ENCODE data around the gene CARM1. TPM values are rescaled to one million over a fixed set of nuclear protein-coding genes. Genes with fewer than 3 reads are reported as not detected.
A peak's percentile ranks its signal among the peaks of the same experiment; 100 is the strongest.
"Not testable (repeated sequence)": the region's sequence is repeated elsewhere in the genome, so short reads cannot be mapped to it uniquely, and the experiment has no call there.

The CARM1 gene
- total RNA-seq, 1 donor from 2014 or later, result 88.0 TPM

GRCh38 chr19:10871711-10872545, 575 bp downstream of the CARM1 start:
- Mint-ChIP-seq H3K9me3 (no peaks in the 10 kb centered on the region), H3K36me3 (ENCODE audit: low read depth) (peaks cover 10% of the 10 kb centered on the region), H3K4me1 (ENCODE audit: low read depth) (peaks cover 46% of the 10 kb centered on the region), H3K27ac (peak overlapping the region; percentile 91), H3K4me3 (peak overlapping the region; percentile 88), H3K27me3 (ENCODE audit: insufficient read depth) (no peaks in the 10 kb centered on the region)
- intact Hi-C loops (cut with micrococcal nuclease), result loop anchor here (1.0 to 2.0 kb wide), 8 partner anchors 37 to 411 kb away; partner anchors contain the start of genes ILF3, KRI1, LDLR and SMARCA4
- DNase-seq (ENCODE audit: low spot score), result no peak

- H3K9me3 Mint-ChIP-seq, result no peaks in the 10 kb centered on the region
- H3K36me3 Mint-ChIP-seq (ENCODE audit: low read depth), result peaks cover 10% of the 10 kb centered on the region
- no peak for DNase-seq (ENCODE audit: low spot score)
- H3K27me3 Mint-ChIP-seq (ENCODE audit: insufficient read depth), result no peaks in the 10 kb centered on the region
- H3K4me1 Mint-ChIP-seq (ENCODE audit: low read depth), result peaks cover 48% of the 10 kb centered on the region
- peak overlapping the region; percentile 91 for H3K27ac Mint-ChIP-seq
- peak overlapping the region; percentile 88 for H3K4me3 Mint-ChIP-seq
- intact Hi-C loops (cut with micrococcal nuclease), result no loop called here
Observed at GRCh38 chr19:10872546-10873107, 1.3 kb downstream of the CARM1 start.

GRCh38 chr19:10874024-10874423, 2.7 kb downstream of the CARM1 start:
- H3K4me3 Mint-ChIP-seq, result peak overlapping the region; percentile 63
- DNase-seq (ENCODE audit: low spot score), result no peak
- H3K27me3 Mint-ChIP-seq (ENCODE audit: insufficient read depth), result no peaks in the 10 kb centered on the region
- H3K4me1 Mint-ChIP-seq (ENCODE audit: low read depth), result peaks cover 52% of the 10 kb centered on the region
- no peaks in the 10 kb centered on the region for H3K9me3 Mint-ChIP-seq
- intact Hi-C loops (cut with micrococcal nuclease), result no loop called here
- no peak overlapping the region for H3K27ac Mint-ChIP-seq
- H3K36me3 Mint-ChIP-seq (ENCODE audit: low read depth), result peaks cover 7% of the 10 kb centered on the region

- no peaks in the 10 kb centered on the region for H3K9me3 Mint-ChIP-seq
- H3K4me1 Mint-ChIP-seq (ENCODE audit: low read depth), result peaks cover 49% of the 10 kb centered on the region
- intact Hi-C loops (cut with micrococcal nuclease), result no loop called here
- peak overlapping the region; percentile 21 for H3K27ac Mint-ChIP-seq
- no peak for DNase-seq (ENCODE audit: low spot score)
- peaks cover 13% of the 10 kb centered on the region for H3K36me3 Mint-ChIP-seq (ENCODE audit: low read depth)
- H3K27me3 Mint-ChIP-seq (ENCODE audit: insufficient read depth), result no peaks in the 10 kb centered on the region
- no peak overlapping the region for H3K4me3 Mint-ChIP-seq
Observed at GRCh38 chr19:10876459-10877240, 5.3 kb downstream of the CARM1 start.

- H3K4me3 Mint-ChIP-seq; H3K9me3 Mint-ChIP-seq; H3K27me3 Mint-ChIP-seq (ENCODE audit: insufficient read depth); DNase-seq (ENCODE audit: low spot score): not testable (repeated sequence)
- Mint-ChIP-seq H3K36me3 (ENCODE audit: low read depth) (peaks cover 12% of the 10 kb centered on the region), H3K4me1 (ENCODE audit: low read depth) (peaks cover 46% of the 10 kb centered on the region), H3K27ac (peak overlapping the region; percentile 97)
- intact Hi-C loops (cut with micrococcal nuclease), result loop anchor here (2.0 kb wide), 1 partner anchor 51 kb away; the partner anchor contains the start of genes TIMM29 and YIPF2
Observed at GRCh38 chr19:10877608-10878007, 6.3 kb downstream of the CARM1 start.

GRCh38 chr19:10878253-10878652, 6.9 kb downstream of the CARM1 start:
- no peaks in the 10 kb centered on the region for H3K27me3 Mint-ChIP-seq (ENCODE audit: insufficient read depth)
- peaks cover 41% of the 10 kb centered on the region for H3K4me1 Mint-ChIP-seq (ENCODE audit: low read depth)
- intact Hi-C loops (cut with micrococcal nuclease), result loop anchor here (2.0 kb wide), 1 partner anchor 51 kb away; the partner anchor contains the start of genes TIMM29 and YIPF2
- H3K27ac Mint-ChIP-seq, result peak overlapping the region; percentile 97
- no peaks in the 10 kb centered on the region for H3K9me3 Mint-ChIP-seq
- no peak for DNase-seq (ENCODE audit: low spot score)
- H3K36me3 Mint-ChIP-seq (ENCODE audit: low read depth), result peaks cover 9% of the 10 kb centered on the region
- no peak overlapping the region for H3K4me3 Mint-ChIP-seq

- Mint-ChIP-seq H3K9me3 (no peaks in the 10 kb centered on the region), H3K27me3 (ENCODE audit: insufficient read depth) (no peaks in the 10 kb centered on the region), H3K27ac (no peak overlapping the region), H3K4me1 (ENCODE audit: low read depth) (peaks cover 24% of the 10 kb centered on the region), H3K36me3 (ENCODE audit: low read depth) (peaks cover 6% of the 10 kb centered on the region), H3K4me3 (no peak overlapping the region)
- intact Hi-C loops (cut with micrococcal nuclease), result no loop called here
- DNase-seq (ENCODE audit: low spot score), result no peak
Observed at GRCh38 chr19:10881403-10882107, 10.2 kb downstream of the CARM1 start.

GRCh38 chr19:10882108-10882457, 10.7 kb downstream of the CARM1 start:
- Mint-ChIP-seq H3K4me3 (no peak overlapping the region), H3K27ac (no peak overlapping the region), H3K27me3 (ENCODE audit: insufficient read depth) (no peaks in the 10 kb centered on the region), H3K9me3 (no peaks in the 10 kb centered on the region), H3K4me1 (ENCODE audit: low read depth) (peaks cover 19% of the 10 kb centered on the region), H3K36me3 (ENCODE audit: low read depth) (peaks cover 6% of the 10 kb centered on the region)
- no peak for DNase-seq (ENCODE audit: low spot score)
- intact Hi-C loops (cut with micrococcal nuclease), result no loop called here

GRCh38 chr19:10884274-10884673, 12.9 kb downstream of the CARM1 start:
- Mint-ChIP-seq H3K4me3 (no peak overlapping the region), H3K9me3 (no peaks in the 10 kb centered on the region), H3K27me3 (ENCODE audit: insufficient read depth) (no peaks in the 10 kb centered on the region), H3K27ac (no peak overlapping the region), H3K4me1 (ENCODE audit: low read depth) (peaks cover 3% of the 10 kb centered on the region), H3K36me3 (ENCODE audit: low read depth) (peaks cover 3% of the 10 kb centered on the region)
- intact Hi-C loops (cut with micrococcal nuclease), result no loop called here
- no peak for DNase-seq (ENCODE audit: low spot score)

- peaks cover 2% of the 10 kb centered on the region for H3K36me3 Mint-ChIP-seq (ENCODE audit: low read depth)
- intact Hi-C loops (cut with micrococcal nuclease), result no loop called here
- no peaks in the 10 kb centered on the region for H3K4me1 Mint-ChIP-seq (ENCODE audit: low read depth)
- no peak for DNase-seq (ENCODE audit: low spot score)
- H3K9me3 Mint-ChIP-seq, result no peaks in the 10 kb centered on the region
- H3K4me3 Mint-ChIP-seq, result no peak overlapping the region
- H3K27ac Mint-ChIP-seq, result no peak overlapping the region
- H3K27me3 Mint-ChIP-seq (ENCODE audit: insufficient read depth), result no peaks in the 10 kb centered on the region
Observed at GRCh38 chr19:10885201-10886169, 14.1 kb downstream of the CARM1 start.

GRCh38 chr19:10887616-10888367, 16.4 kb downstream of the CARM1 start:
- intact Hi-C loops (cut with micrococcal nuclease), result no loop called here
- no peak for DNase-seq (ENCODE audit: low spot score)
- H3K9me3 Mint-ChIP-seq, result no peaks in the 10 kb centered on the region
- H3K4me1 Mint-ChIP-seq (ENCODE audit: low read depth), result no peaks in the 10 kb centered on the region
- no peaks in the 10 kb centered on the region for H3K27me3 Mint-ChIP-seq (ENCODE audit: insufficient read depth)
- H3K27ac Mint-ChIP-seq, result no peak overlapping the region
- no peak overlapping the region for H3K4me3 Mint-ChIP-seq
- no peaks in the 10 kb centered on the region for H3K36me3 Mint-ChIP-seq (ENCODE audit: low read depth)

All from activated T-helper 1 cell treated with anti-CD3 and anti-CD28 coated beads, Interleukin-12 subunit alpha, Interleukin-12 subunit beta, Interleukin-2, Interleukin-4 antibody, amounts not matched to agents 30 ng/mL and 10 ng/mL and 1 ng/mL, durations not matched to agents 14 hours and 24 hours and 36 hours (primary cell).